Measurements from ENCODE around the gene BBS9.

GRCh38 chr7:33137103-33137502 is 7.7 kb downstream of the BBS9 start:
- TF ChIP-seq POLR2AphosphoS5 (IDR thresholded peaks at IDR 0.05; ENCODE audit: low read depth) (no peak), EZH2 (IDR thresholded peaks at IDR 0.05; ENCODE audit: low read depth, unreplicated experiment) (no peak), EZH2phosphoT487 (IDR thresholded peaks at IDR 0.05; ENCODE audit: unreplicated experiment) (no peak), CREB1 (CRISPR knock-in tag; IDR thresholded peaks at IDR 0.05; ENCODE audit: low read depth) (no peak), JUNB (IDR thresholded peaks at IDR 0.05; ENCODE audit: unreplicated experiment) (no peak)
- TF ChIP-seq, protein P1, sequence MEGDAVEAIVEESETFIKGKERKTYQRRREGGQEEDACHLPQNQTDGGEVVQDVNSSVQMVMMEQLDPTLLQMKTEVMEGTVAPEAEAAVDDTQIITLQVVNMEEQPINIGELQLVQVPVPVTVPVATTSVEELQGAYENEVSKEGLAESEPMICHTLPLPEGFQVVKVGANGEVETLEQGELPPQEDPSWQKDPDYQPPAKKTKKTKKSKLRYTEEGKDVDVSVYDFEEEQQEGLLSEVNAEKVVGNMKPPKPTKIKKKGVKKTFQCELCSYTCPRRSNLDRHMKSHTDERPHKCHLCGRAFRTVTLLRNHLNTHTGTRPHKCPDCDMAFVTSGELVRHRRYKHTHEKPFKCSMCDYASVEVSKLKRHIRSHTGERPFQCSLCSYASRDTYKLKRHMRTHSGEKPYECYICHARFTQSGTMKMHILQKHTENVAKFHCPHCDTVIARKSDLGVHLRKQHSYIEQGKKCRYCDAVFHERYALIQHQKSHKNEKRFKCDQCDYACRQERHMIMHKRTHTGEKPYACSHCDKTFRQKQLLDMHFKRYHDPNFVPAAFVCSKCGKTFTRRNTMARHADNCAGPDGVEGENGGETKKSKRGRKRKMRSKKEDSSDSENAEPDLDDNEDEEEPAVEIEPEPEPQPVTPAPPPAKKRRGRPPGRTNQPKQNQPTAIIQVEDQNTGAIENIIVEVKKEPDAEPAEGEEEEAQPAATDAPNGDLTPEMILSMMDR (conservative IDR thresholded peaks at IDR 0.05; ENCODE audit: low read depth in 2 of 2): no peak

Measured in GM23338 (cell line).